OCI-LY3 (cell line): ENCODE data around the gene AKIP1.

Experiments used
- EZH2phosphoT487 ChIP-seq: fragments of 200-600 bp; shearing (Covaris generic); IDR thresholded peaks from 2 replicates; pipeline ENCODE4 v1.6.1; 2018; ENCODE audit warnings: antibody characterized with exemption, mixed run types, low read depth
- TF ChIP-seq, protein P1 (sequence below): fragments of 200-600, 300-600 bp; sonication (generic); IDR thresholded peaks from 2 replicates; pipeline ENCODE4 v1.5.1; 2014; ENCODE audit warnings: antibody characterized with exemption, low read length, low read depth

DNA sequence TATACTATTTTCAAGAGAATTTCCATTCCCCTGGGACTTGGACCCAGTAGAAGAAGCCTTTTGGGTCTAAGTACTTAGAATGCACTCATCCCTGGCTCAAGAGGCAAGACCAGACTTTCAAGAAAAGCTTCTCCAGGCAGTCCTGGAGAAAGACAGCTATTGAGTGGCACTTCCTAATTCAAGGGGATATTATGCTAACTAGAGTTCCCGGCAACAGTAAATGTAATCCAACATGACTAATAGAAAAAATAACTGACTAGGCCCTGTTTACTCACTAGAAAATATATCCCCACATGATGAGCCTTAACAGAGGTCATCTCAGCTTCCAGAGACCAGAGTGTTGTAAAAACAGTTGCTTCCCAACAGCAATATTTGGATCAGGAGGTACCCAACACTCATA is 47.2 kb upstream of the AKIP1 start:
- TF ChIP-seq, protein P1, sequence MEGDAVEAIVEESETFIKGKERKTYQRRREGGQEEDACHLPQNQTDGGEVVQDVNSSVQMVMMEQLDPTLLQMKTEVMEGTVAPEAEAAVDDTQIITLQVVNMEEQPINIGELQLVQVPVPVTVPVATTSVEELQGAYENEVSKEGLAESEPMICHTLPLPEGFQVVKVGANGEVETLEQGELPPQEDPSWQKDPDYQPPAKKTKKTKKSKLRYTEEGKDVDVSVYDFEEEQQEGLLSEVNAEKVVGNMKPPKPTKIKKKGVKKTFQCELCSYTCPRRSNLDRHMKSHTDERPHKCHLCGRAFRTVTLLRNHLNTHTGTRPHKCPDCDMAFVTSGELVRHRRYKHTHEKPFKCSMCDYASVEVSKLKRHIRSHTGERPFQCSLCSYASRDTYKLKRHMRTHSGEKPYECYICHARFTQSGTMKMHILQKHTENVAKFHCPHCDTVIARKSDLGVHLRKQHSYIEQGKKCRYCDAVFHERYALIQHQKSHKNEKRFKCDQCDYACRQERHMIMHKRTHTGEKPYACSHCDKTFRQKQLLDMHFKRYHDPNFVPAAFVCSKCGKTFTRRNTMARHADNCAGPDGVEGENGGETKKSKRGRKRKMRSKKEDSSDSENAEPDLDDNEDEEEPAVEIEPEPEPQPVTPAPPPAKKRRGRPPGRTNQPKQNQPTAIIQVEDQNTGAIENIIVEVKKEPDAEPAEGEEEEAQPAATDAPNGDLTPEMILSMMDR, result no peak
- no peak for TF ChIP-seq EZH2phosphoT487
